Astrocyte of the spinal cord (primary cell): ENCODE results near the gene IRF2BP2.
A peak's percentile ranks its signal among the peaks of the same experiment; 100 is the strongest.

Experiments used
- DNase-seq: peaks from one replicate; pipeline ENCODE4 v3.0.0; 2011; ENCODE audit warnings: low read depth, low spot score
- H3K4me3 ChIP-seq: 2 replicates; pipeline ENCODE4 v1.5.1; 2011; ENCODE audit warnings: low read depth, mild to moderate bottlenecking, low read length, moderate library complexity
- in situ Hi-C: cut with HindIII; loops from 2 replicates; pipeline ENCODE4 v1.10.0; 2017; ENCODE audit warnings: low sequenced_read_pairs
- TF ChIP-seq, protein P1 (sequence below): IDR thresholded peaks from 2 replicates; pipeline ENCODE4 v1.5.1; 2012; ENCODE audit warnings: low read depth, mild to moderate bottlenecking, low read length, inconsistent platforms

IRF2BP2 gene

DNA sequence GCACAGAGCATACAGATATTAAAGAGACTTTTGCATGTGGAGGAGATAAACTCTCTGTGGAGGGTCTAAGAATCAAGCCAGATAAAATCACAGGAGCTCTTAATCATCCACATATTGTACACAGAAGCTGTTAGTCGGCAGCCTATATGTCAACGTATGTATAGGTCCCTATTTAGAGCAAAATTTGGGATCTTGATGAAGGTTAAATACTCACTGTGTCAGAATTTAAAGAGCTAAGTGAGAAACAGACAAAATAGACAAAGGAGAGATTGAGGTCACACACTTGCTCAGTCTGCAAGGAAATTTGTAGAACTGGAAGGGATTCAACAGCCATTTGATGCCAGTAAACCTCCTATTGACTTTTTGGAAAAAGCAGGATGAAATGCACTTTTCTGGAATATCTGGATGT is 4.1 kb upstream of the IRF2BP2 start:
- no peak overlapping the region for H3K4me3 ChIP-seq

DNA sequence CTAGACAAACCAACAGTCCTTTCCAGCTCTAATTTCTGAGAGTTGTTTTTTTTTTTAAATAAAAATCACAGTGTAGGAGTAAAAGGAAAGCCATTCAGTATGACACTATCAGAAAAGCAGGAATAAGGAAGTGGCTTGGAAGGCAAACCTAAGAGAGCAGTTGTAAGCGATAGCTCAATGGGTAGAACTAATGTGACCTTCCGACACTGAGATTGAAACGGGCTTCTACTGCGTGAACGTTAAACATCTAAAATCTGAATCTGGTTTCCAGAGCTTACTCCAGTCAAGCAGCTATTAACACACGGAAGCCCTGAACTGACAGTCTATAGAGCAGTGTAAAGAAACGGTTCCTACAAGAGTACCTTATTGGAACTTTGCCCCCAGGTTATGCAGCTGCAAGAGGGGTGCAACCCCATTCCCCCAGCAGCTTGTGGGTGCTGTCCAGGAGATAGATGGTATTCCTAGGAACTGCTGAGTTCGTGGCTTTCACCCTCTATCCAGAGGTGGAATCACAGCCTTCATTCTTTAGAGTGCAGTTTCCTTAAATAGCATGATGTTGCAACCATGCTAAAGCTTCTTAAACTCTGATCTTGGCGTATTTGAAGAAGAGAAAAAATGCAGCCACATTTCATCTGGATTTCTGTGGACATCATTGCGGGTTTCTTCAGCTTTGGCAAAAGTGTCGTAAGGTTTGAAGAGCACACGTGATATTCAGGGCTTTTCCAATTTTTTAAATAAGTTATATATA is 3.3 kb upstream of the IRF2BP2 start:
- TF ChIP-seq, protein P1, sequence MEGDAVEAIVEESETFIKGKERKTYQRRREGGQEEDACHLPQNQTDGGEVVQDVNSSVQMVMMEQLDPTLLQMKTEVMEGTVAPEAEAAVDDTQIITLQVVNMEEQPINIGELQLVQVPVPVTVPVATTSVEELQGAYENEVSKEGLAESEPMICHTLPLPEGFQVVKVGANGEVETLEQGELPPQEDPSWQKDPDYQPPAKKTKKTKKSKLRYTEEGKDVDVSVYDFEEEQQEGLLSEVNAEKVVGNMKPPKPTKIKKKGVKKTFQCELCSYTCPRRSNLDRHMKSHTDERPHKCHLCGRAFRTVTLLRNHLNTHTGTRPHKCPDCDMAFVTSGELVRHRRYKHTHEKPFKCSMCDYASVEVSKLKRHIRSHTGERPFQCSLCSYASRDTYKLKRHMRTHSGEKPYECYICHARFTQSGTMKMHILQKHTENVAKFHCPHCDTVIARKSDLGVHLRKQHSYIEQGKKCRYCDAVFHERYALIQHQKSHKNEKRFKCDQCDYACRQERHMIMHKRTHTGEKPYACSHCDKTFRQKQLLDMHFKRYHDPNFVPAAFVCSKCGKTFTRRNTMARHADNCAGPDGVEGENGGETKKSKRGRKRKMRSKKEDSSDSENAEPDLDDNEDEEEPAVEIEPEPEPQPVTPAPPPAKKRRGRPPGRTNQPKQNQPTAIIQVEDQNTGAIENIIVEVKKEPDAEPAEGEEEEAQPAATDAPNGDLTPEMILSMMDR: no peak
- H3K4me3 ChIP-seq: peak overlapping the region; percentile 9
- in situ Hi-C loops: loop anchor here (25.0 kb wide), 1 partner anchor 349 kb away; no protein-coding TSS in a partner anchor
- DNase-seq: peak; percentile 78

More for the DNA sequence above, 4.1 kb upstream of the IRF2BP2 start:
- peak; percentile 44 for DNase-seq
- in situ Hi-C loops: loop anchor here (25.0 kb wide), 1 partner anchor 348 kb away; no protein-coding TSS in a partner anchor
- TF ChIP-seq, protein P1: no peak

DNA sequence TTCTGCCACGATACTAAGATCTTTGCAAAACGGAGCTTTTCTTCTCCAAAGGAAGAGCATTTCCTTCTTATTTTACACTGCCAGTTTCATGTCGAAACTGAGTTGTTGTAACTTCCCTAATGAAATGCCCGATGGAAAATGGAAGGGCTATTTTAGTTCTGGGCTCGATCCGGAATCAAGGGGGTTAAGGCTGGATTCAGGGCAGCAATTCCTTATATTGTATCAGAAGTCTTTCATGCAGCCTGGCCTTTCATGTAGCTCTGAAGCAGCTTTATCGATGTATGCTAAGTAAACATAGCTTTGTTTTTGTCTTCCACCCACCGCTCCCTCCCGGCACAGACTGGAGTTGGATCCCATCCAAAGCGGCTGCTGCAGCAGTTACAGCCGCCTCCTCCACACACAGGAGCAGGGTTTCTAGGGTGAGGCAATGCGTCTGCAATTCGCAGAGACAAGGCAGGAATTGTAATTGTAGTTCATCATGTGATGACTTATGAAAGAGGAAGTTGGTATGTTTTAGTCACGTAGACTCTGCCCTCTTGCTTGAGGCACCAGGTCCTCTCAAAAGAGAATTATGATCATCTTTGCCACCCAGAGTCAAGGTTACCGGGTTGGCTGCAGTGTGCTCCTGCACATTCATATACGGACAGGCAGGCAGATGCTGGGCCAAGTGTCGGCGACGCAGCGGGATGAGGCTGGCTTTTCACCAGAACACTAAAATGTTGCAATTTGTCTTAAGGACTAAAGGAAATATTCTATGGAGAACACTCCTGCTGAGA is 2.6 kb upstream of the IRF2BP2 start:
- DNase-seq: peak; percentile 99
- H3K4me3 ChIP-seq: peak overlapping the region; percentile 9
- TF ChIP-seq, protein P1: no peak
- in situ Hi-C loops: loop anchor here (25.0 kb wide), 1 partner anchor 350 kb away; no protein-coding TSS in a partner anchor

DNA sequence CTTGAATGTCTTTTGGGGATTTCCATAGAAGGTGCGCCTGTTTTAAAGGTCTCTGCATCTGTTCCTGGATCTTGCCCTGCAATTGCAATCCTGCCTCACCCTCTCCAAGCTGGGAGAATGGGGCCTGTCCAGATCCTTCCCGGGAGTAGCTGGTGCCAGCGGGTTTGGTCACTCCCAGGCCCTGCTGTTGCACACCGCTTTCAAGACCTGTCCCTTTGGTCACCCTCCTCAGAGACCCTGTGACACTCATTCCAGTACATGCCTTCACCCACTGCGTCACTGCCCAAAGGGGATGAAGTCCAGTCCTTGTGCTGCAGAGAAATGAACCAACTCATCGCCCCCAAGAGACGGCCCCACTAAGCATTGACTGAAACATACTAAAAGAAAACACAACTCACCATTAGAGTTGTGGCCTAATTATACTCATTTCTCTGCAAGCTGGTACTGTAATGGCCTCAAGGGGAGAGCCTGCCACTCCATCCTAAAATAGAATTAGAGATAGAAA is 1.9 kb upstream of the IRF2BP2 start:
- TF ChIP-seq, protein P1: no peak
- no peak overlapping the region for H3K4me3 ChIP-seq
- in situ Hi-C loops: loop anchor here (25.0 kb wide), 1 partner anchor 350 kb away; no protein-coding TSS in a partner anchor
- no peak for DNase-seq

DNA sequence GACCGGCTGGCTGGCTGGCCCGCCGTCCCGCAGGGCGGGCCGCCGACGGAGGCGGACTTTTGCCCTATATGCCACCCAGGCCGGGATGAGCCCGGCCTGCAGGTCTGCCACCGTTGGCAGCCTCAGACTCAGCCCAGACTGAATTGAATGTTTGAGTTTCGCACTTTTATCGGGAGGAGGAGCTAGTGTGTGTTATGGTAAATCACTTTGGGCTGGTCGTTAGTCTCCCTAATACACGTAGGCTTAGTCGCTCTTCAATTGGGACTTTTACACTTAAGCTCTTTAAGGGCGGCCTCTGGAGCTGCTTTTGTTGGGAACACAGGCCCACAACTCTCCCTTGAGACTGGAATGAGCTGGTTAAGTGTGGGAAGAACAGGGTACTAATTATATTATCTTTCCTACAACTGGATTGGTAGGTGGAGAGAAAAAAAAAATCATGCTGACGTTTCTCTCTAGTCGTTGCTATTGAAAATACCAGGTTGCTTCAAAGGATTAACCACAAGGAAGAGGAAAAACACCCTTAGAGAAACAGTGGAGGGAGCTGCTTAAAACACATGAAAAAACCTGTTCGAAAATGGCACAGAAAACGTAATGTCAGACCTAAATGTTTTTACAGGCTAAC is 1.4 kb upstream of the IRF2BP2 start:
- TF ChIP-seq, protein P1: peak; percentile 12
- in situ Hi-C loops: loop anchor here (25.0 kb wide), 1 partner anchor 351 kb away; no protein-coding TSS in a partner anchor
- peak; percentile 94 for DNase-seq
- H3K4me3 ChIP-seq: peak overlapping the region; percentile 9

DNA sequence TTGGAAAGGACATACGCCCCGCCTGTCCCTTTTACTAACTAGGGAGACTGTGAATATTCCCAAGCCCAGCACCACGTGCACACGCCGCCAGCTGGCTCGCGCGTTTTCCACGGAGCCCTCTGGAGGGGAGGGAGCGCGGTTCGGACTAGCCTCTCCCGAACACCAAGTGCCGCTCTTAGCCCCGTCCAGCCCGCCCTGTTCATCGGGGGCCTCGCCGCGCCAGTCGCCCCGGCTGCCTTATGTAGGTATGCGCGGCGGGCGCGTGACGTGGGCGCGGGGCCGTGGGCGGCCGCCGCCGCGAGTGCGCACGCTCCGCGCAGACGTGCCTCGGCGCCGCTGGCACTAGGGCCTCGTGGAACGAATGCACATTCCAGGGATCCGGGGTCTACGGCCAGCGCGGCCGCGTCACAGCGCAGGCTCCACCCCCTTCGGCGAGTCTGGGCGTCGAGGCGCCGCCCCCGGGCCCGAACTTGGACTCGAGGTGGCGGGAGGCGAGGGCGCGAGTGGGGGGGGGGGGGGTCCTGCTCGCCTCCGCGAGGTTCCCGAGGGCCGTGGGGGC is 767 bp upstream of the IRF2BP2 start:
- TF ChIP-seq, protein P1: no peak
- H3K4me3 ChIP-seq: peak overlapping the region; percentile 54
- in situ Hi-C loops: loop anchor here (25.0 kb wide), 1 partner anchor 352 kb away; no protein-coding TSS in a partner anchor
- DNase-seq: peak; percentile 96
